Measurements from ENCODE around the gene NPY5R.

NPY5R gene

DNA sequence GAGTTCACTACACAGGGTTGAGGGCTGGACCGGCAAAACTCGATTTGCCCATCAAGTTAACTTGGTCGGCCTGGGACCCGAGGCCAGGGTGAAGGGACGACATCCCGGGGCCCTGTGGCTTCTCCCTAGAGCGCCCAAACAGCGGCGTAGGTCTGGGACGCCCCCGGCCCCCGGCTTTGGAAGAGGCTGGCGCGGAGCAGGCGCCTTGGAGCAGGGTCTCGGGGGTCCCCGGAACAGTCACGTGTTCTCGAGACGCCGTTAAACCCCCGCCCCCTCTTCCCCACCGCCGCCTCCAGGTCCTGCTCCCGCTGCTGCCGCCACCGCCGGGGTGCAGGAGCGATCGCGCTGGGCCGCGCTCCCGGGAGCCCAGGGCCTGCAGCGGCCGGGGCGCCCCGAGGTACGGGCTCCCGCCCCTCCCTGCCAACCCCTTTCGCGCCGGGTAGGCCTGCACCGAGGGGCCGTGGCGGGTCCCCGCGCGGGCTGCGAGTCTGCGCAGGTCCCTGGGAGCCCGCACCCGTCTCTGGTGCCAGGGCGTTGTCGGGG lies at the start of gene NPY5R:
TSS of gene NPY5R (plus strand) at position 289 of the 543 bp plus-strand sequence. CDS start 6,382 bp downstream, outside the sequence.
- TF ChIP-seq, protein P1, sequence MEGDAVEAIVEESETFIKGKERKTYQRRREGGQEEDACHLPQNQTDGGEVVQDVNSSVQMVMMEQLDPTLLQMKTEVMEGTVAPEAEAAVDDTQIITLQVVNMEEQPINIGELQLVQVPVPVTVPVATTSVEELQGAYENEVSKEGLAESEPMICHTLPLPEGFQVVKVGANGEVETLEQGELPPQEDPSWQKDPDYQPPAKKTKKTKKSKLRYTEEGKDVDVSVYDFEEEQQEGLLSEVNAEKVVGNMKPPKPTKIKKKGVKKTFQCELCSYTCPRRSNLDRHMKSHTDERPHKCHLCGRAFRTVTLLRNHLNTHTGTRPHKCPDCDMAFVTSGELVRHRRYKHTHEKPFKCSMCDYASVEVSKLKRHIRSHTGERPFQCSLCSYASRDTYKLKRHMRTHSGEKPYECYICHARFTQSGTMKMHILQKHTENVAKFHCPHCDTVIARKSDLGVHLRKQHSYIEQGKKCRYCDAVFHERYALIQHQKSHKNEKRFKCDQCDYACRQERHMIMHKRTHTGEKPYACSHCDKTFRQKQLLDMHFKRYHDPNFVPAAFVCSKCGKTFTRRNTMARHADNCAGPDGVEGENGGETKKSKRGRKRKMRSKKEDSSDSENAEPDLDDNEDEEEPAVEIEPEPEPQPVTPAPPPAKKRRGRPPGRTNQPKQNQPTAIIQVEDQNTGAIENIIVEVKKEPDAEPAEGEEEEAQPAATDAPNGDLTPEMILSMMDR (IDR thresholded peaks at IDR 0.05; ENCODE audit: unreplicated experiment in 3 of 3): no peak
- no peaks in the 10 kb centered on the region for H3K36me3 Mint-ChIP-seq (ENCODE audit: low read depth)
- no peaks in the 10 kb centered on the region for H3K4me1 Mint-ChIP-seq
- peaks cover 73% of the 10 kb centered on the region for H3K27me3 Mint-ChIP-seq (ENCODE audit: low read depth)
- H3K4me3 Mint-ChIP-seq: peak within 1 kb of the TSS; percentile 69 to 82 (median 82)
- no peaks in the 10 kb centered on the region for H3K9me3 Mint-ChIP-seq
- H3K27ac Mint-ChIP-seq: peak within 1 kb of the TSS in 1 of 3 experiments; percentile 40

DNA sequence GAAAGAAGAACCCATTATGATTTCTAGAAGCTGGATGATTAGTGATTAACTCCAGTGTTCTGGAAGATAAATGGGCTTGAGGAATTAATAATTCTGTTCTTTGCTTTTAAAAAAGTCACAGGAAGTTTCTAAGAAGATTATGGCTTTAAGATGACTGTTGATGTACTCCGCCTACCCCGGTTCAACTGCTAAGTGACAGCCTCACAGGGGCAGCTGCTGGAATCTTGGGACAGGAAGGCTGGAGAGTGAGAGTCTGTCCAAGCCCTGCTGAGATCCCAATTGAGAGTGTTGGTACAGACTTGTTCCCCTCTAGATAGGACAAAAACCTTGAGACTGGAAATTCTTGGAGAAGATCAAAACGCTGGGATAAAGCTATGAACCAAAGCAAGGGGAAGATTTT lies 48.6 kb upstream of the NPY5R start:
- Mint-ChIP-seq H3K27me3 (ENCODE audit: low read depth) (peaks cover 4% of the 10 kb centered on the region), H3K4me1 (no peaks in the 10 kb centered on the region), H3K36me3 (ENCODE audit: low read depth) (no peaks in the 10 kb centered on the region), H3K27ac (no peak overlapping the region), H3K9me3 (no peaks in the 10 kb centered on the region), H3K4me3 (no peak overlapping the region)
- TF ChIP-seq, protein P1 (IDR thresholded peaks at IDR 0.05; ENCODE audit: unreplicated experiment in 3 of 3): no peak

DNA sequence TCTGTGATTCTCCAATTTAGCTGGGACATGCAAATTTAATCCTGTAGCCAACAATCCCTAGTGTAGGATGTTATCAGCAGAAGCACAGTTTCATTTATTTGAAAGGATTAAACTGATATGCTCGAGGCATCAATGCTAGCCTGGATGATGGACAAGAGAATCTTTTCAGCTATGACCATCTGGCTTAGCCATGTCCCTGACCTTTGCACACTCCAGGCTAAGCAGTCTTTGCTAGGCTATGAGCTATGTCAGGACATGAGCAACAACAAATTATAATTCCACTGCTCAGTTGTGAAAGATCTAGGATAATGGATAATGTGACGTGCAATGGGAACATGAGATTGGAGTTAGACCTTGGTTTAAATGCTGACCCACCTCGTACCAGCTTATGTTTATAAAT lies 43.2 kb upstream of the NPY5R start:
- no peak overlapping the region for H3K27ac Mint-ChIP-seq
- H3K4me3 Mint-ChIP-seq: no peak overlapping the region

DNA sequence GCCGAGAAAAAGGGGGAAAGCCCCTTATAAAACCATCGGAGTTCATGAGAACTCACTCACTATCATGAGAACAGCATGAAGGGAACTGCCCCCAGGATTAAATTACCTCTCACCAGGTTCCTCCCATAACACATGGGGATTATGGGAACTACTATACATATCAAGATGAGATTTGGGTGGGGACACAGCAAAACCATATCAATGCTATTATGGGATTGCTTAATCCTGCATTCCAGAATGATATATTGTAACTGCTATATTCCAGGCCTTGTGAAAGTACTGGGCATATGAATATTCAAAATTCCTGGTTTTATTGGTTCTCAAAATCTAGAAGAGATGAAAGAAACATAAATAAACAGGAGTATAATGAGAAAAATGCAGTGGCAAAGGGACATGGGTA lies 40.6 kb upstream of the NPY5R start:
- Mint-ChIP-seq H3K4me1 (no peaks in the 10 kb centered on the region), H3K36me3 (ENCODE audit: low read depth) (no peaks in the 10 kb centered on the region), H3K4me3 (no peak overlapping the region), H3K27me3 (ENCODE audit: low read depth) (peaks cover 4% of the 10 kb centered on the region), H3K27ac (no peak overlapping the region), H3K9me3 (no peaks in the 10 kb centered on the region)
- TF ChIP-seq, protein P1 (IDR thresholded peaks at IDR 0.05; ENCODE audit: unreplicated experiment in 3 of 3): no peak

More for the DNA sequence above, 43.2 kb upstream of the NPY5R start:
- Mint-ChIP-seq H3K36me3 (ENCODE audit: low read depth) (no peaks in the 10 kb centered on the region), H3K4me1 (no peaks in the 10 kb centered on the region), H3K9me3 (no peaks in the 10 kb centered on the region), H3K27me3 (ENCODE audit: low read depth) (peaks cover 4% of the 10 kb centered on the region)
- TF ChIP-seq, protein P1 (IDR thresholded peaks at IDR 0.05; ENCODE audit: unreplicated experiment in 3 of 3): no peak

DNA sequence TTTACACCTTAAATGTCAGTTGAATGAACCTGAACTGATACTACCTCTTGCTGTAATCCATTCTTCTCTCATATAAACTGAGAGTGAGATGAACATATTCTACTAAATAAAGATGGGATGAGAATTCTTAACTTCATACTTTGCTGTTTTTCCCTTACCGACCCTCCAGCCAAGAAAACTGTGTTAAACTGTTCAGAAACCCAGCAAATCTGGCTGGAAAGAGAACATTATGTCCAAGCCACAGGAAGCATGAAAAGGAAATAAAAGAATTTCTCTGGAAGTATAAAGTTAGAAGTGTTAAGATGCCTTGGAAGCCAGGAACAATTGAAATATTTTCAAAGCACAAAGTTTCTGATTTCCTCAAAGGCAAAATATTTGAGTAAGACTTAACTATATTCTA lies 34.2 kb upstream of the NPY5R start:
- Mint-ChIP-seq H3K4me1 (no peaks in the 10 kb centered on the region), H3K27ac (no peak overlapping the region), H3K36me3 (ENCODE audit: low read depth) (no peaks in the 10 kb centered on the region), H3K4me3 (no peak overlapping the region), H3K27me3 (ENCODE audit: low read depth) (no peaks in the 10 kb centered on the region), H3K9me3 (no peaks in the 10 kb centered on the region)
- TF ChIP-seq, protein P1 (IDR thresholded peaks at IDR 0.05; ENCODE audit: unreplicated experiment in 3 of 3): no peak

DNA sequence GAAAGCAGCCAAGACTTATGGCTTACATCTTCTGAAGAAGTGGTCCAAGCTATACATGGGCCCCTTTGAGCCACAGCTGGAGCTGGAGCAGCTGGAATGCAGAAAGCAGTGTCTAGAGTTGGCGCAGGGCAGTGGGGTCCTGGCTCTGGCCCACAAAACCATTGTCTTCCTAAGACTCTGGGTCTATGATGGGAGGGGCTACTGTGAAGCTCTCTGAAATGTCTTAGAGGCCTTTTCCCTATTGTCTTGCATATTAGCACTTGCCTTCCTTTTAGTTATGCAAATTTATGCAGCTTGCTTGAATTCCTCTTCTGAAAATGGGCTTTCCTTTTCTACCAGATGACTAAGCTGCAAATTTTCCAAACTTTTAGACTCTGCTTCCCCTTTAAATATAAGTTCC lies 26.6 kb upstream of the NPY5R start:
- H3K4me3 Mint-ChIP-seq: no peak overlapping the region
- H3K9me3 Mint-ChIP-seq: peaks cover 23% of the 10 kb centered on the region
- TF ChIP-seq, protein P1 (IDR thresholded peaks at IDR 0.05; ENCODE audit: unreplicated experiment in 3 of 3): no peak
- no peak overlapping the region for H3K27ac Mint-ChIP-seq
- no peaks in the 10 kb centered on the region for H3K4me1 Mint-ChIP-seq
- H3K27me3 Mint-ChIP-seq (ENCODE audit: low read depth): no peaks in the 10 kb centered on the region
- H3K36me3 Mint-ChIP-seq (ENCODE audit: low read depth): no peaks in the 10 kb centered on the region

Data from nephron (organoid).